GM18951 (cell line): ENCODE results near the gene CNN2.

Experiments used
- POLR2A ChIP-seq: IDR thresholded peaks from 4 replicates; pipeline ENCODE4 v1.6.1; 2011; ENCODE audit warnings: mild to moderate bottlenecking; ENCODE audit not compliant: insufficient read length, insufficient read depth; ENCODE audit errors: extremely low read depth
- in situ Hi-C: fragments of 300-500 bp; cut with MboI; formaldehyde crosslinking; loops from one replicate; pipeline ENCODE4 v1.12.0; 2022; ENCODE audit warnings: low sequenced_read_pairs, mixed read lengths, inconsistent platforms; ENCODE audit not compliant: unreplicated experiment

Gene CNN2

GRCh38 chr19:1081301-1082164 is 55.1 kb downstream of the CNN2 start:
- TF ChIP-seq POLR2A = no peak
- in situ Hi-C loops = no loop called here

- in situ Hi-C loops = no loop called here
- no peak for TF ChIP-seq POLR2A
Observed at GRCh38 chr19:1082165-1082927, 55.9 kb downstream of the CNN2 start.

GRCh38 chr19:1082928-1083816 is 56.8 kb downstream of the CNN2 start:
- in situ Hi-C loops = no loop called here
- no peak for TF ChIP-seq POLR2A

GRCh38 chr19:1084024-1084868 is 57.8 kb downstream of the CNN2 start:
- in situ Hi-C loops = no loop called here
- TF ChIP-seq POLR2A = peak; percentile 0

GRCh38 chr19:1085053-1085658 is 58.7 kb downstream of the CNN2 start:
- no peak for TF ChIP-seq POLR2A
- in situ Hi-C loops = no loop called here

- TF ChIP-seq POLR2A = peak; percentile 7
- in situ Hi-C loops = no loop called here
Observed at GRCh38 chr19:1085676-1086442, 59.5 kb downstream of the CNN2 start.

GRCh38 chr19:1086613-1087012 is 60.2 kb downstream of the CNN2 start:
- peak; percentile 21 for TF ChIP-seq POLR2A
- in situ Hi-C loops = no loop called here

- TF ChIP-seq POLR2A = peak; percentile 49
- in situ Hi-C loops = no loop called here
Observed at GRCh38 chr19:1087813-1088415, 61.5 kb downstream of the CNN2 start.

GRCh38 chr19:1088416-1089010 is 62.1 kb downstream of the CNN2 start:
- no peak for TF ChIP-seq POLR2A
- in situ Hi-C loops = no loop called here
